Hepatocyte (in vitro differentiated cells): ENCODE results near the gene NPNT. TPM values are rescaled to one million over a fixed set of nuclear protein-coding genes. Genes with fewer than 3 reads are reported as not detected.

Experiments
- DNase-seq: peaks from one replicate; pipeline ENCODE4 v3.0.0-alpha.2; 2016; ENCODE audit warnings: low spot score
- H2AFZ ChIP-seq: fragments of 200-600 bp; sonication (generic); 2 replicates; pipeline ENCODE4 v1.6.0; 2016; ENCODE audit warnings: antibody characterized with exemption, mild to moderate bottlenecking
- H3K27ac ChIP-seq: fragments of 200-600 bp; sonication (generic); 2 replicates; pipeline ENCODE4 v1.5.1; 2016; ENCODE audit warnings: mild to moderate bottlenecking
- H3K27me3 ChIP-seq: fragments of 200-600 bp; sonication (generic); 2 replicates; pipeline ENCODE4 v1.6.1; 2016
- H3K36me3 ChIP-seq: fragments of 200-600 bp; sonication (generic); replicated peaks from 2 replicates; pipeline ENCODE4 v1.5.1; 2016; ENCODE audit warnings: low read depth; ENCODE audit not compliant: insufficient read depth
- H3K4me1 ChIP-seq: fragments of 200-600 bp; sonication (generic); 2 replicates; pipeline ENCODE4 v1.5.1; 2016; ENCODE audit warnings: mild to moderate bottlenecking, moderate library complexity; ENCODE audit not compliant: insufficient read depth
- H3K4me2 ChIP-seq: fragments of 200-600 bp; sonication (generic); 2 replicates; pipeline ENCODE4 v1.6.0; 2016
- H3K4me3 ChIP-seq: fragments of 200-600 bp; sonication (generic); 2 replicates; pipeline ENCODE4 v1.5.1; 2016; ENCODE audit warnings: mild to moderate bottlenecking
- H3K79me2 ChIP-seq: fragments of 200-600 bp; sonication (generic); 2 replicates; pipeline ENCODE4 v1.6.0; 2017; ENCODE audit warnings: mild to moderate bottlenecking
- H3K9me2 ChIP-seq: fragments of 200-600 bp; sonication (generic); replicated peaks from 2 replicates; pipeline ENCODE4 v1.6.0; 2017; ENCODE audit warnings: mild to moderate bottlenecking; ENCODE audit not compliant: insufficient read depth
- H3K9me3 ChIP-seq: fragments of 200-600 bp; sonication (generic); 2 replicates; pipeline ENCODE4 v1.5.1; 2016; ENCODE audit warnings: low read depth, mild to moderate bottlenecking
- H4K20me1 ChIP-seq: fragments of 200-600 bp; sonication (generic); 2 replicates; pipeline ENCODE4 v1.6.0; 2016; ENCODE audit warnings: mild to moderate bottlenecking; ENCODE audit not compliant: insufficient read depth, poor library complexity, severe bottlenecking
- CTCF ChIP-seq: fragments of 200-600 bp; sonication (generic); IDR thresholded peaks from 2 replicates; pipeline ENCODE4 v1.5.1; 2016; ENCODE audit warnings: antibody characterized with exemption, mild to moderate bottlenecking; ENCODE audit not compliant: poor library complexity
- EZH2 ChIP-seq: fragments of 200-600 bp; sonication (generic); IDR thresholded peaks from 2 replicates; pipeline ENCODE4 v1.6.1; 2016; ENCODE audit warnings: antibody characterized with exemption, mild to moderate bottlenecking, borderline replicate concordance
- EZH2phosphoT487 ChIP-seq: fragments of 200-600 bp; sonication (generic); IDR thresholded peaks from one replicate; pipeline ENCODE4 v1.6.1; 2018; ENCODE audit warnings: antibody characterized with exemption, mild to moderate bottlenecking, low read depth, moderate library complexity; ENCODE audit not compliant: unreplicated experiment, severe bottlenecking
- WGBS: methylation state at CpG from one replicate; pipeline ENCODE4 v1.1.6; 2016; ENCODE audit warnings: low lambda C conversion rate; ENCODE audit errors: missing lambda C conversion rate; 5-methylcytosine and 5-hydroxymethylcytosine counted together
- polyA plus RNA-seq: library from polyadenylated mRNA; unstranded; fragments of >200 nt; fragmentation: Nextera tagmentation; extraction: Ambion mirVana; gene quantifications from 2 replicates; pipeline ENCODE4 v1.2.1, GENCODE V29; 2016
- total RNA-seq: library from RNA; depleted of rRNA; stranded (reverse); fragments of >200 nt; gene quantifications from 2 replicates; pipeline ENCODE4 v1.2.3, GENCODE V29; 2014

NPNT gene
- total and polyA plus RNA-seq, 2 experiments from 2014 or later, result 228 to 231 TPM

GRCh38 chr4:105994061-105994460, 98.8 kb downstream of the NPNT start:
- H3K36me3 ChIP-seq, result no peaks in the 10 kb centered on the region
- no peak overlapping the region for H3K4me3 ChIP-seq
- H3K9me3 ChIP-seq, result no peaks in the 10 kb centered on the region
- 52% methylated on average over 6 of the region's 6 CpGs for WGBS
- no peak overlapping the region for H2AFZ ChIP-seq
- H3K4me1 ChIP-seq, result peaks cover 11% of the 10 kb centered on the region
- no peaks in the 10 kb centered on the region for H3K9me2 ChIP-seq
- H3K27ac ChIP-seq, result no peak overlapping the region
- no peak for DNase-seq
- no peaks in the 10 kb centered on the region for H3K27me3 ChIP-seq
- no peaks in the 10 kb centered on the region for H4K20me1 ChIP-seq
- no peaks in the 10 kb centered on the region for H3K79me2 ChIP-seq
- TF ChIP-seq EZH2phosphoT487 (no peak), EZH2 (no peak), CTCF (no peak)
- H3K4me2 ChIP-seq, result no peak overlapping the region

- TF ChIP-seq CTCF (no peak), EZH2phosphoT487 (no peak), EZH2 (no peak)
- 96% methylated on average over 5 of the region's 5 CpGs for WGBS
- Histone ChIP-seq H3K79me2 (no peaks in the 10 kb centered on the region), H3K27me3 (no peaks in the 10 kb centered on the region), H4K20me1 (no peaks in the 10 kb centered on the region), H3K36me3 (no peaks in the 10 kb centered on the region), H2AFZ (no peak overlapping the region), H3K4me2 (no peak overlapping the region), H3K27ac (no peak overlapping the region), H3K4me1 (peaks cover 11% of the 10 kb centered on the region), H3K9me3 (no peaks in the 10 kb centered on the region), H3K4me3 (no peak overlapping the region), H3K9me2 (no peaks in the 10 kb centered on the region)
- no peak for DNase-seq
These were observed 99.7 kb downstream of the NPNT start for GRCh38 chr4:105994841-105995501.

GRCh38 chr4:105996845-105997244, 101.6 kb downstream of the NPNT start:
- DNase-seq, result peak; percentile 55
- Histone ChIP-seq H3K9me2 (no peaks in the 10 kb centered on the region), H3K27me3 (no peaks in the 10 kb centered on the region), H3K79me2 (no peaks in the 10 kb centered on the region), H2AFZ (no peak overlapping the region), H3K36me3 (no peaks in the 10 kb centered on the region), H3K4me1 (peaks cover 11% of the 10 kb centered on the region), H3K27ac (peak overlapping the region; percentile 53), H3K9me3 (no peaks in the 10 kb centered on the region), H3K4me3 (no peak overlapping the region), H3K4me2 (peak overlapping the region; percentile 42), H4K20me1 (no peaks in the 10 kb centered on the region)
- WGBS, result 50% methylated on average over 7 of the region's 7 CpGs
- TF ChIP-seq CTCF (no peak), EZH2phosphoT487 (no peak), EZH2 (no peak)
